C1 segment of cervical spinal cord (tissue), 14 donors: ENCODE data around the gene PRMT6.
A peak's percentile ranks its signal among the peaks of the same experiment; 100 is the strongest.
"Not testable (repeated sequence)": the region's sequence is repeated elsewhere in the genome, so short reads cannot be mapped to it uniquely, and the experiment has no call there.

Experiments
- DNase-seq, 14 donors: peaks; one replicate each; lab custom pipeline; 2025; lab: John Stamatoyannopoulos, UW

The PRMT6 gene

GRCh38 chr1:107056426-107057196 lies at the start of gene PRMT6:
PRMT6 (plus strand) TSS chr1:107056674; CDS start chr1:107056716, 42 bp downstream.
- peak; percentile 18 to 88 (median 76) for DNase-seq

- DNase-seq = peak in 2 of 14 donors; percentile 1 to 4
Measured at GRCh38 chr1:107009281-107009680, 47.2 kb upstream of the PRMT6 start.

- DNase-seq = no peak
Measured at GRCh38 chr1:107010582-107010981, 45.9 kb upstream of the PRMT6 start.

GRCh38 chr1:107016376-107016978 lies 40.0 kb upstream of the PRMT6 start:
- no peak for DNase-seq

- no peak for DNase-seq
Measured at GRCh38 chr1:107018445-107018844, 38.0 kb upstream of the PRMT6 start.

GRCh38 chr1:107019166-107019565 lies 37.3 kb upstream of the PRMT6 start:
- DNase-seq = no peak

GRCh38 chr1:107038874-107039273 lies 17.6 kb upstream of the PRMT6 start:
- not testable (repeated sequence) for DNase-seq

- DNase-seq = not testable (repeated sequence)
Measured at GRCh38 chr1:107044310-107045220, 11.9 kb upstream of the PRMT6 start.

GRCh38 chr1:107047602-107048001 lies 8.9 kb upstream of the PRMT6 start:
- no peak for DNase-seq

GRCh38 chr1:107048241-107048640 lies 8.2 kb upstream of the PRMT6 start:
- peak in 4 of 14 donors; percentile 0 to 3 (median 1) for DNase-seq

GRCh38 chr1:107051266-107051665 lies 5.2 kb upstream of the PRMT6 start:
- DNase-seq = no peak

GRCh38 chr1:107055919-107056425 lies 502 bp upstream of the PRMT6 start:
- not testable (repeated sequence) for DNase-seq

GRCh38 chr1:107057197-107058133 lies 991 bp downstream of the PRMT6 start:
- DNase-seq = peak in 13 of 14 donors; percentile 58 to 86 (median 73)

GRCh38 chr1:107058245-107059032 lies 2.0 kb downstream of the PRMT6 start:
- DNase-seq = no peak

- DNase-seq = no peak
Measured at GRCh38 chr1:107061886-107062285, 5.4 kb downstream of the PRMT6 start.

GRCh38 chr1:107073493-107073892 lies 17.0 kb downstream of the PRMT6 start:
- no peak for DNase-seq

GRCh38 chr1:107076841-107077240 lies 20.4 kb downstream of the PRMT6 start:
- DNase-seq = no peak

GRCh38 chr1:107079249-107079648 lies 22.8 kb downstream of the PRMT6 start:
- DNase-seq = no peak

GRCh38 chr1:107081102-107081501 lies 24.6 kb downstream of the PRMT6 start:
- no peak for DNase-seq

- no peak for DNase-seq
Measured at GRCh38 chr1:107091418-107091817, 34.9 kb downstream of the PRMT6 start.
